22Rv1 (cell line): ENCODE results near the gene PLS1.

Experiments used
- ZFX ChIP-seq: fragments of 450-650 bp; IDR thresholded peaks from 2 replicates; pipeline ENCODE4 v1.6.1; 2017; ENCODE audit warnings: antibody characterized with exemption, borderline replicate concordance
- TF ChIP-seq, protein P1 (sequence below): fragments of 450-650 bp; IDR thresholded peaks from 2 replicates; pipeline ENCODE4 v1.5.1; 2017; ENCODE audit warnings: mild to moderate bottlenecking

DNA sequence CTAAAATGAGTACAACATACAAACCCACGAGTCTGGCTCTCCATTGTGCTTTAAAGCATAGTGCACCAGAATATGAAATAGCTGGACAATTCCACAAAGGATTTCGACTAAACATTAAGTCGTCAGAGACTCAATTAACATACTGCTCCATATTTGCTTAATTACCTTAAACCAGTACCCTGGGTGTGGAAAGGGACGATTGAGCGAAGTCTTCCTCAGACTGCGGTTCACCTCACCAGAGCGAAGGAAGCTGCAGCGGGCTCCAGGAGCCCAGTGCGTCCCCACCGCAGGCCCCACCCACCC, 127.4 kb downstream of the PLS1 start:
- TF ChIP-seq, protein P1, sequence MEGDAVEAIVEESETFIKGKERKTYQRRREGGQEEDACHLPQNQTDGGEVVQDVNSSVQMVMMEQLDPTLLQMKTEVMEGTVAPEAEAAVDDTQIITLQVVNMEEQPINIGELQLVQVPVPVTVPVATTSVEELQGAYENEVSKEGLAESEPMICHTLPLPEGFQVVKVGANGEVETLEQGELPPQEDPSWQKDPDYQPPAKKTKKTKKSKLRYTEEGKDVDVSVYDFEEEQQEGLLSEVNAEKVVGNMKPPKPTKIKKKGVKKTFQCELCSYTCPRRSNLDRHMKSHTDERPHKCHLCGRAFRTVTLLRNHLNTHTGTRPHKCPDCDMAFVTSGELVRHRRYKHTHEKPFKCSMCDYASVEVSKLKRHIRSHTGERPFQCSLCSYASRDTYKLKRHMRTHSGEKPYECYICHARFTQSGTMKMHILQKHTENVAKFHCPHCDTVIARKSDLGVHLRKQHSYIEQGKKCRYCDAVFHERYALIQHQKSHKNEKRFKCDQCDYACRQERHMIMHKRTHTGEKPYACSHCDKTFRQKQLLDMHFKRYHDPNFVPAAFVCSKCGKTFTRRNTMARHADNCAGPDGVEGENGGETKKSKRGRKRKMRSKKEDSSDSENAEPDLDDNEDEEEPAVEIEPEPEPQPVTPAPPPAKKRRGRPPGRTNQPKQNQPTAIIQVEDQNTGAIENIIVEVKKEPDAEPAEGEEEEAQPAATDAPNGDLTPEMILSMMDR: no peak
- TF ChIP-seq ZFX: no peak
